HL-60 (cell line): ENCODE results near the gene PTPN7.
"Not testable (repeated sequence)": the region's sequence is repeated elsewhere in the genome, so short reads cannot be mapped to it uniquely, and the experiment has no call there.

Source experiments
- CTCF ChIP-seq: IDR thresholded peaks from one replicate; pipeline ENCODE4 v1.5.1; 2011; ENCODE audit warnings: low read length, control low read depth, inconsistent platforms; ENCODE audit not compliant: insufficient read depth
- POLR2AphosphoS5 ChIP-seq: IDR thresholded peaks from 2 replicates; pipeline ENCODE4 v1.6.1; 2012; ENCODE audit warnings: low read depth
- SPI1 ChIP-seq: IDR thresholded peaks from 2 replicates; pipeline ENCODE4 v1.6.1; 2012; ENCODE audit warnings: low read depth, mild to moderate bottlenecking, borderline replicate concordance

- not testable (repeated sequence) for TF ChIP-seq CTCF, POLR2AphosphoS5, SPI1
These were observed 18.9 kb downstream of the PTPN7 start for GRCh38 chr1:202141468-202141867.
